Measurements from ENCODE around the gene NEK2. TPM values are rescaled to one million over a fixed set of nuclear protein-coding genes. Genes with fewer than 3 reads are reported as not detected.

NEK2 gene
- total RNA-seq (2021) (56.0 and 60.5 TPM in 2 replicates), Bru-seq, nascent RNA (percentile 82 among the genes with signal in this experiment), BruChase-seq, experiment 1, labeled RNA remaining after a 2-hour chase (percentile 82 among the genes with signal in this experiment), BruChase-seq, experiment 2, labeled RNA remaining after a 6-hour chase (percentile 91 among the genes with signal in this experiment)
- long read RNA-seq, transcript NEK2-205 (8 exons, 1,318 nt) = minor isoform, 9 of 94 reads
- long read RNA-seq, transcript NEK2-202 (8 exons, 2,131 nt) = major isoform, 61 of 94 reads
- long read RNA-seq, partial matches to known transcripts = 1 of 94 reads
- long read RNA-seq, other reads (novel, unspliced or antisense) = 21 of 94 reads

DNA sequence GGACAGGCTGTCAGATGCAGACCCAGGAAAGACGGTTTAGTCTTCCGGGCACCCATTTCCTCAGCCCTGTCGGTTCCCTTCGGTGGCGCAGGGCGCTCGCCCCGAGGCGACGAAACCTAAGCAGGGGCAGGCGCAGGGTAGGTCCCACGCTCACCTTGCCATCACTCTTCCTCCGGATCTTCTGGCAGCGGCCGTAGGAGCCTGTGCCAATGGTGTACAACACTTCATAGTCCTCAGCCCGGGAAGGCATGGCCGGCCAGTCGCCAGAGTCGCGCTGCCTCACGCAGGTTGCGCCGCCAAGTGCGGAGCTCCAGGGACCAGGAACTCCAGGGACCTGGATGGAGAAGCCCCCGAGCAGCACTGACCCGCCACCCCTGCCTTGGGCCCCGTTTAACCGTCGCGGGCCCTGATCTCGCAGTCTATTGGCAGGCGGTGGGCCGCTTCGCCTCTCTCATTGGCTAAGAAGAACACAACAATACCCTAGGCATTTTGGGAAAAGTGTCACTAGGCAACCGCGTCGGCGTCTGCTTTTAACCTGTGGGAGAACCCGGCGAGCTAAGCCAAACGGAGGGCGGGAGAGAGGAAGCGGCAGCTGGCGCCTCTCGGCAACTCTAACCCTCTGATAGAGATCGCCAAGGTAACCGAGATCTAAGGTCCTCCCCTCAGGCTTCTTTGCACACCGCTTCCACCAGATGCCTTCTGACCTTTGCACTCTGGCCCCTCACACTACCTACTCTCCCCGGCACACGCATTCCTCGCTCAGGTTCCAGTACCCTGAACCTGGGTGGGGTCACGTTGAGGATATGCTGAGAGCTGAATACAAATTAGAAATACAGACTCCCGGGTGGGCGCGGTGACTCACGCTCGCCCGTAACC lies at the start of gene NEK2:
NEK2 (minus strand) TSS at position 392 of the 876 bp plus-strand sequence; CDS start at position 250, 142 bp downstream.
- no peaks in the 10 kb centered on the region for H3K9me3 ChIP-seq (ENCODE audit: insufficient read depth, low read depth)
- intact Hi-C loops (cut with micrococcal nuclease; ENCODE audit: unreplicated experiment) = loop anchor here (5.0 kb wide), 2 partner anchors 293 to 612 kb away; partner anchors contain the start of gene PPP2R5A
- peaks cover 30% of the 10 kb centered on the region for H3K4me1 ChIP-seq (replicated peaks; ENCODE audit: insufficient read depth)
- H3F3A ChIP-seq (ENCODE audit: insufficient read depth, low read depth) = peaks cover 5% of the 10 kb centered on the region; the same call in 1 of the 2 replicates
- peaks cover 29% of the 10 kb centered on the region for H3K79me2 ChIP-seq (ENCODE audit: low read depth)
- H3K4me3 ChIP-seq = peak within 1 kb of the TSS; percentile 81
- H3K27me3 ChIP-seq (ENCODE audit: insufficient read depth, low read depth) = no peaks in the 10 kb centered on the region
- TSS peak; percentile 61 for BruUV-seq (replicated peaks)
- peak; percentile 93 to 97 for DNase-seq
- H3K4me2 ChIP-seq = peak within 1 kb of the TSS; percentile 88
- peaks cover 13% of the 10 kb centered on the region; the same call in 1 of the 2 replicates for H3K36me3 ChIP-seq (ENCODE audit: low read depth)
- TF ChIP-seq EZH2 (IDR thresholded peaks at IDR 0.05; ENCODE audit: low read depth) (no peak), CTCF (conservative IDR thresholded peaks at IDR 0.05) (no peak)
- peak within 1 kb of the TSS; percentile 93 for H2AFZ ChIP-seq
- CTCF ChIA-PET = interaction anchor here (0.7 to 0.9 kb wide), 3 partner anchors 216 to 388 kb away, joined by 3 to 9 read pairs (median 3); partner anchors contain the start of genes DTL and INTS7
- POLR2A ChIA-PET (ENCODE audit: unreplicated experiment) = interaction anchor here (0.5 to 1.0 kb wide), 4 partner anchors 9 to 370 kb away, joined by 3 to 9 read pairs (median 6); partner anchors contain the start of genes DTL and INTS7
- peak within 1 kb of the TSS; percentile 57 for H3K27ac ChIP-seq
- H3K9me2 ChIP-seq (ENCODE audit: insufficient read depth) = no peaks in the 10 kb centered on the region
- H4K20me1 ChIP-seq (ENCODE audit: insufficient read depth) = no peaks in the 10 kb centered on the region

DNA sequence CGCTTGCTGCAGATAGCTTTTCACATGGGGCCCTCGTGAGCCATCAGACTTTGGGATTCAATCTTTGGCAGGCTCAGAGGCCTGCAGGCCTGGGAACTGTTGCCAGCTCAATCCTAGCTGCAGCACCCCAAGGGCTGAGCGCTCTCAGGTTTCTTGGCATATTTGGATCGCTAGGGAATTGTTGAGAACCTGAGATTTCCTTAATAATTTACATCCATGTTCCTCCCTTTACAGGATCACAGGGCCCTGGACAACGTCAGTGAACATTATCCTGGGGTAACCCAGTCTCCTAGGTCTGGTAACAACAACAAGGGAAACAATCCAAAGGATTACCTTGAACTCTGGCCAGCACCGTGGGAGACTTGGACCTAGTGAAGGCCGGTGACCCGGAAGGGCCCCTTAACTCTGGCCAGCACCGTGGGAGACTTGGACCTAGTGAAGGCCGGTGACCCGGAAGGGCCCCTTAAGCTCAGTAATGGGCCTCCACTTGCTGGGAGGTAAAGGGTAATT lies 49.3 kb upstream of the NEK2 start:
- DNase-seq = no peak
- BruUV-seq (replicated peaks) = no TSS peak
- Histone ChIP-seq H2AFZ (no peak overlapping the region), H3K27ac (no peak overlapping the region), H3K4me3 (no peak overlapping the region), H3K9me3 (ENCODE audit: insufficient read depth, low read depth) (no peaks in the 10 kb centered on the region), H3K4me2 (no peak overlapping the region), H3F3A (ENCODE audit: insufficient read depth, low read depth) (no peaks in the 10 kb centered on the region), H3K36me3 (ENCODE audit: low read depth) (no peaks in the 10 kb centered on the region), H3K79me2 (ENCODE audit: low read depth) (no peaks in the 10 kb centered on the region), H3K9me2 (ENCODE audit: insufficient read depth) (no peaks in the 10 kb centered on the region), H4K20me1 (ENCODE audit: insufficient read depth) (no peaks in the 10 kb centered on the region), H3K27me3 (ENCODE audit: insufficient read depth, low read depth) (no peaks in the 10 kb centered on the region), H3K4me1 (replicated peaks; ENCODE audit: insufficient read depth) (0 out of 2 replicates have a peak, but pooled peaks cover 4% of the 10 kb centered on the region)
- ChIA-PET POLR2A (ENCODE audit: unreplicated experiment) (no interaction called here), CTCF (interaction anchor here (0.7 kb wide), 1 partner anchor 56 kb away, joined by 3 read pairs; no protein-coding TSS in a partner anchor)
- intact Hi-C loops (cut with micrococcal nuclease; ENCODE audit: unreplicated experiment) = no loop called here
- TF ChIP-seq EZH2 (IDR thresholded peaks at IDR 0.05; ENCODE audit: low read depth) (no peak), CTCF (conservative IDR thresholded peaks at IDR 0.05) (no peak)

DNA sequence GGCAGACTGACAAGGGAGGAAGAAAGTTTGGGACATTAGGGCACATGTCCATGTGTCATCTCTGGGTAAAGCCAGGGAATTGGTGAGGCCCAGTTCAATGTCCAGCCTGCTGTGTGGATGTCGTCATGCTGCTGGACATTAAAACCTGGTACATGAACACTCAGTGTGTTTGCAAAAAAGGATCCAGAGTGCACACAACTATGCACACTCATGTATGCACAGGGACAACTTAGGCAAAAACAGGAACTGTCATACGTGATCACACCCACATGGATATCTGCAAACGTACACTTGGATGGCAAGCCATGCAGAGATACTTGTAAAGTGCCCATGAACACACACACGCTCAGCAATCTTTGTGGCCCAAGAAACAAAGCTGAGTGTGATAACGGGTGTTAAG lies 47.9 kb upstream of the NEK2 start:
- DNase-seq = no peak

More for the DNA sequence above, 47.9 kb upstream of the NEK2 start:
- H3K27me3 ChIP-seq (ENCODE audit: insufficient read depth, low read depth) = no peaks in the 10 kb centered on the region
- no peaks in the 10 kb centered on the region for H4K20me1 ChIP-seq (ENCODE audit: insufficient read depth)
- no peak overlapping the region for H3K4me2 ChIP-seq
- no peak overlapping the region for H2AFZ ChIP-seq
- no peaks in the 10 kb centered on the region for H3K36me3 ChIP-seq (ENCODE audit: low read depth)
- intact Hi-C loops (cut with micrococcal nuclease; ENCODE audit: unreplicated experiment) = no loop called here
- ChIA-PET CTCF (no interaction called here), POLR2A (ENCODE audit: unreplicated experiment) (no interaction called here)
- no peaks in the 10 kb centered on the region for H3K9me2 ChIP-seq (ENCODE audit: insufficient read depth)
- H3K4me3 ChIP-seq = no peak overlapping the region
- BruUV-seq (replicated peaks) = no TSS peak
- H3K4me1 ChIP-seq (replicated peaks; ENCODE audit: insufficient read depth) = 0 out of 2 replicates have a peak, but pooled peaks cover 4% of the 10 kb centered on the region
- H3K27ac ChIP-seq = no peak overlapping the region
- H3K79me2 ChIP-seq (ENCODE audit: low read depth) = no peaks in the 10 kb centered on the region
- no peaks in the 10 kb centered on the region for H3K9me3 ChIP-seq (ENCODE audit: insufficient read depth, low read depth)
- H3F3A ChIP-seq (ENCODE audit: insufficient read depth, low read depth) = no peaks in the 10 kb centered on the region
- TF ChIP-seq CTCF (conservative IDR thresholded peaks at IDR 0.05) (no peak), EZH2 (IDR thresholded peaks at IDR 0.05; ENCODE audit: low read depth) (no peak)

Data from PC-9 (cell line).